ENCODE data around the gene SUFU. TPM values are rescaled to one million over a fixed set of nuclear protein-coding genes. Genes with fewer than 3 reads are reported as not detected.

The SUFU gene
- total RNA-seq, 1 donor from 2014 or later = 12.5 TPM

DNA sequence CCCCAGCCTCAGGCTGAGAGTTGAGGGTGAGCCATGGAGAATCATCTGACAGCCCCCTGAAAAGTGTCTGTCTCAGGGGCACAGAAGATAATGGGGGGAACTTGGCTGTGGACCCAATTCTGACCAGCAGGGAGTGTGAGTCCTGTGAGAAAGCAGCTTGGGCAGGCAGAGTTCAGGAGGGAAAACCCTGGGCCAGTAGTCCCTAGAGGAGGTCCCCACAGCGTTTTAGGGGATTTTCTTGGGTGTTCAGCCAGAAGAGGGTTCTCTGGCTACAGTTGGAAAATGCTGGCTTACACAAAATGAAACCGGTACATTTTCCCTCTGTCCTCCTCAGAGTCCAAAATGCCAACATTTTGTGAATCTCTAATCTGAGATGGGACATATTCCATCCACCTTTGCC is 104.7 kb downstream of the SUFU start:
- Histone ChIP-seq H3K36me3 (no peaks in the 10 kb centered on the region), H3K27ac (no peak overlapping the region), H3K4me1 (peaks cover 32% of the 10 kb centered on the region), H3K9me3 (no peaks in the 10 kb centered on the region), H3K4me3 (no peak overlapping the region), H3K27me3 (no peaks in the 10 kb centered on the region)
- DNase-seq (ENCODE audit: extremely low spot score in 2 of 2) = no peak
- intact Hi-C loops (cut with DNase I) = no loop called here
- TF ChIP-seq POLR2A (IDR thresholded peaks at IDR 0.05) (no peak), POLR2AphosphoS5 (IDR thresholded peaks at IDR 0.05; ENCODE audit: insufficient read depth in 1 of 2, low read depth in 1 of 2) (no peak)
- TF ChIP-seq, protein P1, sequence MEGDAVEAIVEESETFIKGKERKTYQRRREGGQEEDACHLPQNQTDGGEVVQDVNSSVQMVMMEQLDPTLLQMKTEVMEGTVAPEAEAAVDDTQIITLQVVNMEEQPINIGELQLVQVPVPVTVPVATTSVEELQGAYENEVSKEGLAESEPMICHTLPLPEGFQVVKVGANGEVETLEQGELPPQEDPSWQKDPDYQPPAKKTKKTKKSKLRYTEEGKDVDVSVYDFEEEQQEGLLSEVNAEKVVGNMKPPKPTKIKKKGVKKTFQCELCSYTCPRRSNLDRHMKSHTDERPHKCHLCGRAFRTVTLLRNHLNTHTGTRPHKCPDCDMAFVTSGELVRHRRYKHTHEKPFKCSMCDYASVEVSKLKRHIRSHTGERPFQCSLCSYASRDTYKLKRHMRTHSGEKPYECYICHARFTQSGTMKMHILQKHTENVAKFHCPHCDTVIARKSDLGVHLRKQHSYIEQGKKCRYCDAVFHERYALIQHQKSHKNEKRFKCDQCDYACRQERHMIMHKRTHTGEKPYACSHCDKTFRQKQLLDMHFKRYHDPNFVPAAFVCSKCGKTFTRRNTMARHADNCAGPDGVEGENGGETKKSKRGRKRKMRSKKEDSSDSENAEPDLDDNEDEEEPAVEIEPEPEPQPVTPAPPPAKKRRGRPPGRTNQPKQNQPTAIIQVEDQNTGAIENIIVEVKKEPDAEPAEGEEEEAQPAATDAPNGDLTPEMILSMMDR (IDR thresholded peaks at IDR 0.05) = no peak

- TF ChIP-seq, protein P1 (IDR thresholded peaks at IDR 0.05) = no peak
- Histone ChIP-seq H3K9me3 (no peaks in the 10 kb centered on the region), H3K27ac (no peak overlapping the region), H3K27me3 (no peaks in the 10 kb centered on the region), H3K36me3 (no peaks in the 10 kb centered on the region), H3K4me3 (no peak overlapping the region), H3K4me1 (peaks cover 45% of the 10 kb centered on the region)
- DNase-seq (ENCODE audit: extremely low spot score in 2 of 2) = no peak
- intact Hi-C loops (cut with DNase I) = no loop called here
These were observed 106.7 kb downstream of the SUFU start for GRCh38 chr10:102610441-102610887.

DNA sequence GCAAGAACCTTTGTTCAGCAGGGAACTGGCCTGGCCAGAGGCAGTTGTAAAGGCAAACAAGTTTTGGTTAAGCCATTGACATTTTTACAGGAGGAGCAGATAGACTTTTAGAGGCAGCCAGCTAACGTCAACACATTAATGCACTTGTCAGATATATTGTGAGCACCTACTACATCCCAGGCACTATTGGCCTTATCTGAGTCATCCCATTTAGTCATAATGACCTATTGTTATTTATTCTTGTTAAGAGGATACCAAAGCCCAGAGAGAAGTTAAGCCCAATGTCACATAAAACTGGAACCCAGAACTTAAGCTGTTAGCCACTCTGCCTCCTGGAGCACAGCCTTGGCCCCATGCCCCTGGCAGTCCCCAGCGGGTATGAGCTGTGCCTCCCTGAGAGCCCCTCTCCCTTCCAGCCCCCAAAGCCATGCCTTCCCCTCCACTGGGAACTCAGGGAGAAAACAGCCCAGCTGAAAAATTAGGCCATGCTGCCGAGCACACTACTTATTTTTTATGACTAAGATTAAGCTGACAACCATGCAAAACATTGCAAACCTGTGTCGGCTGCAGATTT is 107.8 kb downstream of the SUFU start:
- intact Hi-C loops (cut with DNase I) = no loop called here

GRCh38 chr10:102612964-102613275 is 109.1 kb downstream of the SUFU start:
- peak overlapping the region; percentile 36 for H3K27ac ChIP-seq
- intact Hi-C loops (cut with DNase I) = no loop called here
- H3K4me1 ChIP-seq = peaks cover 61% of the 10 kb centered on the region
- peaks cover 0 to 12% of the 10 kb centered on the region in 2 donors for H3K36me3 ChIP-seq
- no peaks in the 10 kb centered on the region for H3K9me3 ChIP-seq
- no peak for DNase-seq (ENCODE audit: extremely low spot score in 2 of 2)
- H3K4me3 ChIP-seq = no peak overlapping the region
- TF ChIP-seq POLR2AphosphoS5 (IDR thresholded peaks at IDR 0.05; ENCODE audit: insufficient read depth in 1 of 2, low read depth in 1 of 2) (peak in 1 of 2 donors; percentile 54), POLR2A (IDR thresholded peaks at IDR 0.05) (no peak)
- TF ChIP-seq, protein P1 (IDR thresholded peaks at IDR 0.05) = no peak
- no peaks in the 10 kb centered on the region for H3K27me3 ChIP-seq

More for the DNA sequence above, 107.8 kb downstream of the SUFU start:
- Histone ChIP-seq H3K27ac (peak overlapping the region; percentile 7), H3K36me3 (peaks cover 0 to 9% of the 10 kb centered on the region in 2 donors), H3K27me3 (no peaks in the 10 kb centered on the region), H3K4me3 (no peak overlapping the region), H3K9me3 (no peaks in the 10 kb centered on the region), H3K4me1 (peaks cover 57% of the 10 kb centered on the region)
- TF ChIP-seq POLR2AphosphoS5 (IDR thresholded peaks at IDR 0.05; ENCODE audit: insufficient read depth in 1 of 2, low read depth in 1 of 2) (peak in 1 of 2 donors; percentile 26), POLR2A (IDR thresholded peaks at IDR 0.05) (no peak)
- TF ChIP-seq, protein P1 (IDR thresholded peaks at IDR 0.05) = no peak
- DNase-seq (ENCODE audit: extremely low spot score in 2 of 2) = no peak

GRCh38 chr10:102613286-102613685 is 109.5 kb downstream of the SUFU start:
- Histone ChIP-seq H3K9me3 (no peaks in the 10 kb centered on the region), H3K27me3 (no peaks in the 10 kb centered on the region), H3K36me3 (peaks cover 0 to 12% of the 10 kb centered on the region in 2 donors), H3K4me1 (peaks cover 61% of the 10 kb centered on the region), H3K4me3 (no peak overlapping the region), H3K27ac (peak overlapping the region; percentile 36)
- intact Hi-C loops (cut with DNase I) = no loop called here
- TF ChIP-seq, protein P1 (IDR thresholded peaks at IDR 0.05) = no peak
- TF ChIP-seq POLR2A (IDR thresholded peaks at IDR 0.05) = no peak
- TF ChIP-seq POLR2AphosphoS5 (IDR thresholded peaks at IDR 0.05; ENCODE audit: insufficient read depth in 1 of 2, low read depth in 1 of 2) = no peak
- DNase-seq (ENCODE audit: extremely low spot score in 2 of 2) = no peak

Data from vagina (tissue), 2 donors.